ENCODE results near the gene ANKRD29. TPM values are rescaled to one million over a fixed set of nuclear protein-coding genes. Genes with fewer than 3 reads are reported as not detected.
A peak's percentile ranks its signal among the peaks of the same experiment; 100 is the strongest.

The ANKRD29 gene
- total RNA-seq, 2 experiments from 2014 or later = not detected

DNA sequence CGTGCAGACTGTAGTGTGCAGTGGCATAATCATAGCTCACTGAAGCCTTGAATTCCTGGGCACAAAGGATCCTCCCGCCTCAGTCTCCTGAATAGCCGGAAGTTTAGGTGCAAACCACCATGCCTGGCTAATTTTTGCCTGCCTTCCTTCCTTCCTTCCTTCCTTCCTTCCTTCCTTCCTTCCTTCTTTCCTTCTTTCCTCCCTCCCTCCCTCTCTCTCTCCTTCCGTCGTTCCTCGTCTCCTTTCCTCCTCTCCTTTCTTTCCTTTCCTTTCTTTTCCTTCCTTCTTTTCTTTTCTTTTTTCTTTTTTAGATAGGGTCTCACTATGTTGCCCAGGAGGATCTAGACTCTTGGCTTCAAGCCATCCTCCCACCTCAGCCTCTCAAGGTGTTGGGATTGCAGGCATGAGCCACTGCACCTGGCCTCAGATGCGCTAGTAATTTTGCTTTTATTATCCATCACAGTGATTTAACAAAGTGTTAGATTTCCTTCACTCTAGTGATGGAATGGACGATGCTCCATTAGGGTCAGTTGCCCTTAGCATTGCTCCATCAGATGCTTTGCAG, 6.6 kb upstream of the ANKRD29 start:
- CTCF ChIA-PET (ENCODE audit: unreplicated experiment) = interaction anchor here (0.9 kb wide), 1 partner anchor 65 kb away, joined by 3 read pairs; no protein-coding TSS in a partner anchor
- H3K4me3 ChIP-seq (ENCODE audit: low read depth, low read length, poor library complexity, severe bottlenecking) = no peak overlapping the region
- H3K4me1 ChIP-seq (ENCODE audit: insufficient read depth, low read length, poor library complexity, severe bottlenecking) = no peaks in the 10 kb centered on the region
- BruUV-seq (replicated peaks) = no TSS peak
- no peak for DNase-seq (ENCODE audit: low spot score)
- intact Hi-C loops (cut with micrococcal nuclease; ENCODE audit: unreplicated experiment) = no loop called here
- no peak overlapping the region for H3K27ac ChIP-seq (ENCODE audit: low read depth, low read length, poor library complexity, severe bottlenecking)
- POLR2A ChIA-PET = interaction anchor here (0.6 kb wide), 1 partner anchor 207 kb away, joined by 4 read pairs; no protein-coding TSS in a partner anchor
- TF ChIP-seq, protein P1, sequence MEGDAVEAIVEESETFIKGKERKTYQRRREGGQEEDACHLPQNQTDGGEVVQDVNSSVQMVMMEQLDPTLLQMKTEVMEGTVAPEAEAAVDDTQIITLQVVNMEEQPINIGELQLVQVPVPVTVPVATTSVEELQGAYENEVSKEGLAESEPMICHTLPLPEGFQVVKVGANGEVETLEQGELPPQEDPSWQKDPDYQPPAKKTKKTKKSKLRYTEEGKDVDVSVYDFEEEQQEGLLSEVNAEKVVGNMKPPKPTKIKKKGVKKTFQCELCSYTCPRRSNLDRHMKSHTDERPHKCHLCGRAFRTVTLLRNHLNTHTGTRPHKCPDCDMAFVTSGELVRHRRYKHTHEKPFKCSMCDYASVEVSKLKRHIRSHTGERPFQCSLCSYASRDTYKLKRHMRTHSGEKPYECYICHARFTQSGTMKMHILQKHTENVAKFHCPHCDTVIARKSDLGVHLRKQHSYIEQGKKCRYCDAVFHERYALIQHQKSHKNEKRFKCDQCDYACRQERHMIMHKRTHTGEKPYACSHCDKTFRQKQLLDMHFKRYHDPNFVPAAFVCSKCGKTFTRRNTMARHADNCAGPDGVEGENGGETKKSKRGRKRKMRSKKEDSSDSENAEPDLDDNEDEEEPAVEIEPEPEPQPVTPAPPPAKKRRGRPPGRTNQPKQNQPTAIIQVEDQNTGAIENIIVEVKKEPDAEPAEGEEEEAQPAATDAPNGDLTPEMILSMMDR (conservative IDR thresholded peaks at IDR 0.05; ENCODE audit: low read length) = no peak
- TF ChIP-seq EZH2phosphoT487 (IDR thresholded peaks at IDR 0.05; ENCODE audit: borderline replicate concordance, low read depth, low read length) = no peak
- no peaks in the 10 kb centered on the region for H3K36me3 ChIP-seq (ENCODE audit: insufficient read depth, low read length)
- H2AFZ ChIP-seq (ENCODE audit: low read length) = no peak overlapping the region
- no peak overlapping the region for H3K4me2 ChIP-seq (ENCODE audit: low read length)
- H3K9me2 ChIP-seq (ENCODE audit: insufficient read depth, low read length) = no peaks in the 10 kb centered on the region
- H3K9me3 ChIP-seq (ENCODE audit: low read length) = no peaks in the 10 kb centered on the region
- H4K20me1 ChIP-seq (ENCODE audit: insufficient read depth, low read length) = no peaks in the 10 kb centered on the region
- no peaks in the 10 kb centered on the region for H3K79me2 ChIP-seq (ENCODE audit: insufficient read depth, low read depth, low read length)

DNA sequence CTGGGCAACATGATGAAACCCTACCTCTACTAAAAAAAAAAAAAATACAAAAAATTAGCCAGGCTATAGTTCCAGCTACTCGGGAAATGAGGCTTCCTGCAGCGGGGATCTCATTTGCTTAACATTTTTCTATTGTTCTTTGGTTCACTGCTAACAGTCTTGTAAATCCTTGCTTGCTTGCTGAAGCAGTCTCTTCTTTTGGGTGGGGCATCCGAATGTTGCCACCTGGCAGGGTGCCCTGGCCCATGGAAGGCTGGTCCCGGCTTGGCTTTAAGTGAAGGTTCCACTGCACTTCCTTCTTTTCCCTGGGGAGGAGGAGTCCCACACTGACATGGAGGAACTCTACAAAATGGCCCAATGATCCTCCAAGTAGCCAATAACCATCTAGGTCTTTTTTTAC, 6.0 kb upstream of the ANKRD29 start:
- DNase-seq (ENCODE audit: low spot score) = no peak

DNA sequence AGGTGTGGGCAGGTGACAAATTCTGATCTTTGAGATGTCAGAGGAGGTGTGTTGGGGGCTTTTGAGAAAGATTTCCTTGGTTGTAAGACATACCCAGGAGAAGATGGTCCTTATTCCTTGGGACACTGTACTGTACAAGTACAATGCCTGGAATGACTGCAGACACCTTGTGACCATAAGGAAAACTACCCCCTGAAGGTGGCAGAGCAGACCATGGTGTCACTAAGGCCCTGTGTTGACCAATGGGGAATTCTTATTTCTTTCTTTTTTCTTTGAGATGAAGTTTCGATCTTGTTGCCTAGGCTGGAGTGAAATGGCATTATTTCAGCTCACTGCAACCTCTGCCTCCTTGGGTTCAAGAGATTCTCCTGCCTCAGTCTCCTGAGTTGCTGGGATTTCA, 4.4 kb upstream of the ANKRD29 start:
- TF ChIP-seq, protein P1 (conservative IDR thresholded peaks at IDR 0.05; ENCODE audit: low read length) = 0 out of 2 replicates have a peak, but pooled peaks have one; percentile 22
- no peak for TF ChIP-seq EZH2phosphoT487 (IDR thresholded peaks at IDR 0.05; ENCODE audit: borderline replicate concordance, low read depth, low read length)
- Histone ChIP-seq H3K9me2 (ENCODE audit: insufficient read depth, low read length) (no peaks in the 10 kb centered on the region), H3K4me1 (ENCODE audit: insufficient read depth, low read length, poor library complexity, severe bottlenecking) (no peaks in the 10 kb centered on the region), H3K79me2 (ENCODE audit: insufficient read depth, low read depth, low read length) (no peaks in the 10 kb centered on the region), H3K27ac (ENCODE audit: low read depth, low read length, poor library complexity, severe bottlenecking) (no peak overlapping the region), H3K4me3 (ENCODE audit: low read depth, low read length, poor library complexity, severe bottlenecking) (no peak overlapping the region), H3K4me2 (ENCODE audit: low read length) (no peak overlapping the region), H3K9me3 (ENCODE audit: low read length) (no peaks in the 10 kb centered on the region), H4K20me1 (ENCODE audit: insufficient read depth, low read length) (no peaks in the 10 kb centered on the region), H3K36me3 (ENCODE audit: insufficient read depth, low read length) (no peaks in the 10 kb centered on the region), H2AFZ (ENCODE audit: low read length) (no peak overlapping the region)
- POLR2A ChIA-PET = no interaction called here
- intact Hi-C loops (cut with micrococcal nuclease; ENCODE audit: unreplicated experiment) = no loop called here
- BruUV-seq (replicated peaks) = no TSS peak
- CTCF ChIA-PET (ENCODE audit: unreplicated experiment) = no interaction called here
- DNase-seq (ENCODE audit: low spot score) = peak; percentile 2

More for the DNA sequence above, 6.0 kb upstream of the ANKRD29 start:
- no peaks in the 10 kb centered on the region for H3K4me1 ChIP-seq (ENCODE audit: insufficient read depth, low read length, poor library complexity, severe bottlenecking)
- no peaks in the 10 kb centered on the region for H3K9me2 ChIP-seq (ENCODE audit: insufficient read depth, low read length)
- intact Hi-C loops (cut with micrococcal nuclease; ENCODE audit: unreplicated experiment) = no loop called here
- ChIA-PET CTCF (ENCODE audit: unreplicated experiment) (no interaction called here), POLR2A (interaction anchor here (0.6 kb wide), 1 partner anchor 206 kb away, joined by 4 read pairs; no protein-coding TSS in a partner anchor)
- no peak overlapping the region for H2AFZ ChIP-seq (ENCODE audit: low read length)
- no peaks in the 10 kb centered on the region for H4K20me1 ChIP-seq (ENCODE audit: insufficient read depth, low read length)
- no peaks in the 10 kb centered on the region for H3K36me3 ChIP-seq (ENCODE audit: insufficient read depth, low read length)
- BruUV-seq (replicated peaks) = no TSS peak
- H3K4me2 ChIP-seq (ENCODE audit: low read length) = no peak overlapping the region
- no peak overlapping the region for H3K27ac ChIP-seq (ENCODE audit: low read depth, low read length, poor library complexity, severe bottlenecking)
- TF ChIP-seq, protein P1 (conservative IDR thresholded peaks at IDR 0.05; ENCODE audit: low read length) = no peak
- no peak for TF ChIP-seq EZH2phosphoT487 (IDR thresholded peaks at IDR 0.05; ENCODE audit: borderline replicate concordance, low read depth, low read length)
- no peaks in the 10 kb centered on the region for H3K79me2 ChIP-seq (ENCODE audit: insufficient read depth, low read depth, low read length)
- H3K4me3 ChIP-seq (ENCODE audit: low read depth, low read length, poor library complexity, severe bottlenecking) = no peak overlapping the region
- H3K9me3 ChIP-seq (ENCODE audit: low read length) = no peaks in the 10 kb centered on the region

Measured in OCI-LY7 (cell line).